Astrocyte of the cerebellum (primary cell): ENCODE data around the gene YES1.

Experiments used
- DNase-seq: peaks from one replicate; pipeline ENCODE4 v3.0.0-alpha.2; 2011; ENCODE audit warnings: low read depth
- H3K4me3 ChIP-seq: 2 replicates; pipeline ENCODE4 v1.5.1; 2011; ENCODE audit warnings: mild to moderate bottlenecking, low read depth, low read length, moderate library complexity
- in situ Hi-C: cut with HindIII; loops from 2 replicates; pipeline ENCODE4 v1.10.0; 2017; ENCODE audit warnings: low sequenced_read_pairs
- TF ChIP-seq, protein P1 (sequence below): IDR thresholded peaks from 2 replicates; pipeline ENCODE4 v1.5.1; 2012; ENCODE audit warnings: low read length, low read depth, moderate library complexity, mild to moderate bottlenecking; ENCODE audit errors: missing control alignments

YES1 gene

DNA sequence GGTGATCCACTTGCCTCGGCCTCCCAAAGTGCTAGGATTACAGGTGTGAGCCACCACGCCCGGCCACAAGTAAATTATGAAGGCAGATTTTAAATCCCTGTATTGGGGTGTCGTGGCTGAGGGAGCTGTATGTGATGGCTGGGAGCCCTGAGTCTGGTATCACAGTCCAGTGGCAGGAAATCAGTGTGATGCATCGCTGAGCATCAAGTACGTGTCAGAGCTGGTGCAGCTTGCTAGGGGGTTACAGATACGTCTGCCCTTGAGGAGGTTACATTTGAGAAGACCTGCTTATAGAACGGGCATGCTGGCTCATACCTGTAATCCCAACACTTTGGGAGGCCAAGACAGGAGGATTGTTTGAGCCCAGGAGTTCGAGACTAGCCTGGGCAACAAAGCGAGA lies 103.9 kb downstream of the YES1 start:
- TF ChIP-seq, protein P1, sequence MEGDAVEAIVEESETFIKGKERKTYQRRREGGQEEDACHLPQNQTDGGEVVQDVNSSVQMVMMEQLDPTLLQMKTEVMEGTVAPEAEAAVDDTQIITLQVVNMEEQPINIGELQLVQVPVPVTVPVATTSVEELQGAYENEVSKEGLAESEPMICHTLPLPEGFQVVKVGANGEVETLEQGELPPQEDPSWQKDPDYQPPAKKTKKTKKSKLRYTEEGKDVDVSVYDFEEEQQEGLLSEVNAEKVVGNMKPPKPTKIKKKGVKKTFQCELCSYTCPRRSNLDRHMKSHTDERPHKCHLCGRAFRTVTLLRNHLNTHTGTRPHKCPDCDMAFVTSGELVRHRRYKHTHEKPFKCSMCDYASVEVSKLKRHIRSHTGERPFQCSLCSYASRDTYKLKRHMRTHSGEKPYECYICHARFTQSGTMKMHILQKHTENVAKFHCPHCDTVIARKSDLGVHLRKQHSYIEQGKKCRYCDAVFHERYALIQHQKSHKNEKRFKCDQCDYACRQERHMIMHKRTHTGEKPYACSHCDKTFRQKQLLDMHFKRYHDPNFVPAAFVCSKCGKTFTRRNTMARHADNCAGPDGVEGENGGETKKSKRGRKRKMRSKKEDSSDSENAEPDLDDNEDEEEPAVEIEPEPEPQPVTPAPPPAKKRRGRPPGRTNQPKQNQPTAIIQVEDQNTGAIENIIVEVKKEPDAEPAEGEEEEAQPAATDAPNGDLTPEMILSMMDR = no peak
- DNase-seq = no peak
- no peak overlapping the region for H3K4me3 ChIP-seq
- in situ Hi-C loops = no loop called here

DNA sequence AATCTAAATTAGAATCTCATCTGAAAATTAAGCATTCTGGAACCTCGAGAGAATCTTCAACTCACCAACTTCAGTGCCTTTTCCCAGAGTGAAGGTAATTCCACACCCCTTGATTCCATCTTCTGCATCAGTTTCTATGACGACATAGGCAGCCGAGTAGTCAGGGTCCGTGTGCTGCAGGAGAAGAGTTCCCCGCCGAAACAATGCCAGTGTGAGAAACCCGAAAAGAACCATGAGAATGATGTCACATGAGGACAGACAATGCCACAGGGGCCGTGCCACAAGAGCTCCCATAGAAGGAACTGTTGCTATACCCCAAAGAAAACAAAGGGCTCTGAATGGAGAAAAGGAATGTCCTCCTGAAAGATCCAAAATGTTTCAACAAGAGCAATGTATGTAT lies 105.6 kb downstream of the YES1 start:
- in situ Hi-C loops = no loop called here
- TF ChIP-seq, protein P1 = no peak
- DNase-seq = no peak
- H3K4me3 ChIP-seq = no peak overlapping the region

DNA sequence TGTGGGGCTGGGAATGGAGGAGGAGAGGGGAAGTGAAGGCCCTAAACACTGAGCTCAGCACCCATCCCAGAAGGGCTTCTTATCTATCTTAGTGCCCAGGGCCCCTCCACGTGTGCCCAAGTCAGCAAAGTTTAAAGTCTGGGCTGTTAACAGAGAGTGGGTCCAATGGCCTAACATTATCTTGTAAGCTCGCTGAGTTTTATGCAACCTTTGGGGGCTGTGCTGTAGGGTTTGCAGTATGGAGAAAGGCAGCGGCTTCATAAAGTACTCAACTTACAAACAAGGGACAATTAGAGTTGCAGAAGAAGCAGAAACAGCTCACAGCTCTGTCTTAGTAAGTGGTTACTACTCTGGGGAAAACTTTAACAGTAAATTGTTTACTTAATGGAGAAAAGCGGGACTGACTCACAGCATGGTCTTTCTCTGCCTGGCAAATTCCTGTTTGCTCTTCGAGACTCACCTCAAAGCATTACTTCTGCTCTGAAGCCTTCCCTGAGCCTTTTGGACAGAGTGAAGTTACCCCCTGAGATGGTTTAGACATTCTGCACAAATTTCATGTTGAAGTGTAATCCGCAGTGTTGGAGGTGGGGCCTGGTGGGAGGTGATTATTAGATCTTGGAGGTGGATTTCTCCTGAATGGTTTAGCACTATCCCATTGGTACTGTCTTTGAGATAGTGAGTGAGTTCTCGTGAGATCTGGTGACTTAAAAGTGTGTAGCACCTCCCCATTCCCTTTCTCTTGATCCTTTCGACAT lies 108.7 kb downstream of the YES1 start:
- no peak overlapping the region for H3K4me3 ChIP-seq
- in situ Hi-C loops = no loop called here
- peak; percentile 72 for DNase-seq
- TF ChIP-seq, protein P1 = no peak

DNA sequence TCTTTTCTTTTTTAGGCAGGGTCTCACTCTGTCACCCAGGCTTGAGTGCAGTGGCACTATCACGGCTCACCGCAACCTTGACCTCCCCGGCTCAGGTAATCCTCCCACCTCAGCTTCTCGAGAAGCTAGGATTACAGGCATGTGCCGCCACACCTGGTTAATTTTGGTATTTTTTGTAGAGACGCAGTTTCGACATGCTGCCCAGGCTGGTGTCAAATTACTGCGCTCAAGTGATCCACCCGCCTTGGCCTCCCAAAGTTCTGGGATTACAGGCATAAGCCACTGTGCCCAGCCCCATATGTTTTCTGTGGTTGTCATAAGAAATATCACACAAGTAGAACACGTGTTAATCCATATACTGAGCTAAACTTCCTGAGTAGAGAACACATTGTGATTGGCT lies 114.2 kb downstream of the YES1 start:
- DNase-seq = no peak
- in situ Hi-C loops = no loop called here
- no peak overlapping the region for H3K4me3 ChIP-seq
- TF ChIP-seq, protein P1 = no peak

DNA sequence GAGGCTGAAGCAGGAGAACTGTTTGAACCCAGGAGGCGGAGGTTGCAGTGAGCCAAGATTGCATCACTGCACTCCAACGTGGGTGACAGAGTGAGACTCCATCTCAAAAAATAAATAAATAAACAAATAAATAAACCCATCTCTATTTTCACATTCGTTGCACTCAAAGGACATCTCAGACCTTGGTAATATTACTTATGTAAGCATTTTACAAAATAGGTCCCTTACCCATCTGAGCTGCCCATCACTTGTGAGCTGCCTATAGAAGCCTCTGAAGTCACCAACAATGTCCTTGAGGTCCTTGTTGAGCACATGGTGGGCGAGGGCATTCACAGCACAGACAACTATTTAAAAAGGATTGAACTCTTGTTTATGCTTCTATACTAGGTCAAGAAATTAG lies 115.0 kb downstream of the YES1 start:
- in situ Hi-C loops = no loop called here
- no peak overlapping the region for H3K4me3 ChIP-seq
- TF ChIP-seq, protein P1 = no peak
- DNase-seq = no peak

DNA sequence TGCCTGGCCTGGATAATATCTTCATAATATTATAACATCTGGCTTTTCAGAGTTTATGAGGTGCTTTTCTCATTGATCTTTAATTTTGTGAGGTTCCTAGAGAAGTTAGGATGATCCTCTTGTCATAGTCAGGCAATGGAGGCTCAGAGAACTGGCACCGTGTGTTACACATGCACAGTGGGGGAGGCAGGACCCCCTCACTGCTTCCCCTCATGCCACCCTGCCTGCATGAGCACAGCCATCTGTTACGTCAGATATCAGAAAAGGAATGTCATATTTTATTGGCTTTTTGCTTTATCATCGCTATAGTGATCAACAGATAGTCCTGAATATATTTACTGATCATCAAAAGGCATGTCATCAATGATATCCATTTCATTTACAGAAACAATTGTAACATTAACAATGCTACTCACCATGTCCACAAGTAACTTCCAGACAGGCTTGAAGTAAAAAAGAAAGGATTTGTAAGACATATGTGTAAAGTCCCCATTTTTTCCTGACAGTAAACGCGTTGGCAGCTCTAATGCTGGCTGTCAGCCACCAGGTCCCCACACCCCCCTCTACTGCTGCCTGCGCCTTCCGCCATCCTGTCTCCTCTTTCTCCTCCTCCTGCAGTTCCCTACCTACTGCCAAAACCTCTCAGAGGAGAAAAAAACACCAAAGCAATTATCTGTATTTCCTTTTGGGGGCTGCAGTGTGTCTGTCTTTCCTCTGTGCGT lies 118.4 kb downstream of the YES1 start:
- in situ Hi-C loops = no loop called here
- no peak overlapping the region for H3K4me3 ChIP-seq
- no peak for DNase-seq
- TF ChIP-seq, protein P1 = no peak
